Measurements from ENCODE around the gene HSPD1. TPM values are rescaled to one million over a fixed set of nuclear protein-coding genes. Genes with fewer than 3 reads are reported as not detected.

Gene HSPD1
- total and polyA plus RNA-seq, 10 of the 15 experiments (the other 5 are each of a cell fraction or from before 2014, with no cell fraction given), result 345 to 1,169 (median 695) TPM

- no peak for FAIRE-seq
- in situ Hi-C loops (cut with MboI) (no loop called here), intact Hi-C loops (cut with micrococcal nuclease; ENCODE audit: unreplicated experiment) (no loop called here)
- Histone ChIP-seq H3K9me3 (replicated peaks; ENCODE audit: control insufficient read depth, insufficient read depth, low read length) (no peaks in the 10 kb centered on the region), H4K20me1 (ENCODE audit: control insufficient read depth, insufficient read depth) (no peaks in the 10 kb centered on the region), H2AFZ (ENCODE audit: control insufficient read depth, low read depth, low read length) (no peak overlapping the region), H3K79me2 (ENCODE audit: control insufficient read depth, insufficient read depth, low read length) (peaks cover 36% of the 10 kb centered on the region), H3K4me1 (ENCODE audit: control insufficient read depth, insufficient read depth, low read length) (peaks cover 4% of the 10 kb centered on the region; the same call in 1 of the 2 replicates), H3K4me3 (no peak overlapping the region), H3K9ac (ENCODE audit: control insufficient read depth, insufficient read depth, low read length) (no peak overlapping the region), H3K27ac (ENCODE audit: control insufficient read depth, insufficient read depth) (no peak overlapping the region), H3K4me2 (ENCODE audit: control insufficient read depth, insufficient read depth) (no peak overlapping the region), H3K36me3 (ENCODE audit: control insufficient read depth in 2 of 2, insufficient read depth in 2 of 2, low read length in 1 of 2) (no peaks in the 10 kb centered on the region), H3K27me3 (replicated peaks in 1 of 2; ENCODE audit: control insufficient read depth in 2 of 2, insufficient read depth in 2 of 2, low read length in 1 of 2) (no peaks in the 10 kb centered on the region)
- CTCF ChIA-PET, result interaction anchor here (0.7 kb wide), 1 partner anchor 16 kb away, joined by 3 read pairs; no protein-coding TSS in a partner anchor
- BruUV-seq (replicated peaks), result no TSS peak
- SMC1A ChIA-PET (ENCODE audit: uncharacterized antibody, unreplicated experiment), result interaction anchor here (0.6 to 4.6 kb wide), 3 partner anchors 13 to 69 kb away, joined by 3 to 32 read pairs (median 3); partner anchors contain the start of gene COQ10B
- TF ChIP-seq WRNIP1 (IDR thresholded peaks at IDR 0.05; ENCODE audit: borderline replicate concordance, low read depth, low read length), result no peak
- TF ChIP-seq TCF12 (IDR thresholded peaks at IDR 0.05; ENCODE audit: low read depth, low read length), result no peak
- TF ChIP-seq ZBTB4 (CRISPR knock-in tag; IDR thresholded peaks at IDR 0.05), result no peak
- TF ChIP-seq IKZF1 (conservative IDR thresholded peaks at IDR 0.05), result no peak
- no peak for TF ChIP-seq RFX5 (IDR thresholded peaks at IDR 0.05; ENCODE audit: low read depth, low read length)
- TF ChIP-seq BCL11A (IDR thresholded peaks at IDR 0.05; ENCODE audit: low read depth, low read length), result no peak
- no peak for TF ChIP-seq MTA2 (IDR thresholded peaks at IDR 0.05; ENCODE audit: low read depth)
- TF ChIP-seq KAT2A (conservative IDR thresholded peaks at IDR 0.05; ENCODE audit: control insufficient read depth, low read depth, low read length), result no peak
- TF ChIP-seq ZNF687 (IDR thresholded peaks at IDR 0.05), result no peak
- TF ChIP-seq MYB (IDR thresholded peaks at IDR 0.05; ENCODE audit: borderline replicate concordance, low read depth, low read length), result no peak
- no peak for TF ChIP-seq BCL3 (IDR thresholded peaks at IDR 0.05; ENCODE audit: borderline replicate concordance, insufficient read depth, low read depth, low read length, poor library complexity, severe bottlenecking)
- no peak for TF ChIP-seq EZH2 (IDR thresholded peaks at IDR 0.05; ENCODE audit: borderline replicate concordance, control insufficient read depth, low read depth, low read length)
- POLR2A ChIA-PET, result interaction anchor here (0.5 to 4.4 kb wide), 4 partner anchors 14 to 149 kb away, joined by 3 to 63 read pairs (median 3); partner anchors contain the start of genes COQ10B, HSPD1 and HSPE1
- WGBS (ENCODE audit: insufficient coverage, insufficient replicate concordance, low lambda C conversion rate, missing lambda C conversion rate), result 94% methylated on average over 2 of the region's 2 CpGs
- no peak for DNase-seq (ENCODE audit: low read depth, low spot score)
- ATAC-seq, result no peak
- RAD21 ChIA-PET (ENCODE audit: unreplicated experiment), result interaction anchor here (5.7 kb wide), 1 partner anchor 15 kb away, joined by 38 read pairs; the partner anchor contains the start of gene COQ10B
Observed at GRCh38 chr2:197437380-197437779, 62.3 kb downstream of the HSPD1 start.
